GM13977 (cell line): ENCODE data around the gene CSF3.
"Not testable (repeated sequence)": the region's sequence is repeated elsewhere in the genome, so short reads cannot be mapped to it uniquely, and the experiment has no call there.

ENCODE experiments used
- DNase-seq: peaks from one replicate; pipeline ENCODE4 v3.0.0; 2012; ENCODE audit warnings: low spot score
- CTCF ChIP-seq: IDR thresholded peaks from 2 replicates; pipeline ENCODE4 v1.5.1; 2012; ENCODE audit warnings: mild to moderate bottlenecking, control low read depth; ENCODE audit not compliant: insufficient read depth; ENCODE audit errors: extremely low read depth, missing control alignments
- in situ Hi-C: fragments of 300-500 bp; cut with MboI; formaldehyde crosslinking; loops from one replicate; pipeline ENCODE4 v1.12.0; 2022; ENCODE audit warnings: low sequenced_read_pairs, low pct_unique_long_range_greater_than_20kb, mixed read lengths, inconsistent platforms; ENCODE audit not compliant: unreplicated experiment

Gene CSF3

DNA sequence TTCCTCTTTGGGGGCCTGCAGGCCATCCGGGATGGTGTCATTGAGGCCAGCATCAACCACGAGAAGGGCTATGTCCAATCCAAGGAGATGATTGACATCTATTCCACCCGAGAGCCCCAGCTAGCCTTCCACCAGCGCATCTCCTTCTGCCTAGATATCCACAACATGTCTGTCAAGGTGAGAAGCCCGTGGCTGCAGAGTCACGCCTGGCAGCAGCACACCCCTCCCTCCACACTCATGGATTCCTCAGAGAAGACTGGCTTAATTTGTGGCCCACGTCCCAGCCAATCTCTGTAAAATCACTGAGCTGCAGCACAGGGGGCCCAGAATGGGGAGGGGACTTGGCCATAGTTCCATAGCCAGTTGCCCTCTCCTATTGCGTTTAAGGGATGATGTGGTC lies 19.1 kb upstream of the CSF3 start:
- in situ Hi-C loops = no loop called here
- no peak for TF ChIP-seq CTCF
- no peak for DNase-seq

- no peak for DNase-seq
- no peak for TF ChIP-seq CTCF
- in situ Hi-C loops = no loop called here
Measured at GRCh38 chr17:39996800-39997199, 18.4 kb upstream of the CSF3 start.

DNA sequence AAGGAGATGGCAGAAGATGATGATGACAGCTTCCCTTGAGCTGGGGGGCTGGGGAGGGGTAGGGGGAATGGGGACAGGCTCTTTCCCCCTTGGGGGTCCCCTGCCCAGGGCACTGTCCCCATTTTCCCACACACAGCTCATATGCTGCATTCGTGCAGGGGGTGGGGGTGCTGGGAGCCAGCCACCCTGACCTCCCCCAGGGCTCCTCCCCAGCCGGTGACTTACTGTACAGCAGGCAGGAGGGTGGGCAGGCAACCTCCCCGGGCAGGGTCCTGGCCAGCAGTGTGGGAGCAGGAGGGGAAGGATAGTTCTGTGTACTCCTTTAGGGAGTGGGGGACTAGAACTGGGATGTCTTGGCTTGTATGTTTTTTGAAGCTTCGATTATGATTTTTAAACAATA lies 17.7 kb upstream of the CSF3 start:
- DNase-seq = no peak
- in situ Hi-C loops = no loop called here
- TF ChIP-seq CTCF = no peak

GRCh38 chr17:39999067-39999466 lies 16.2 kb upstream of the CSF3 start:
- no peak for DNase-seq
- TF ChIP-seq CTCF = no peak
- in situ Hi-C loops = no loop called here

- TF ChIP-seq CTCF = no peak
- in situ Hi-C loops = no loop called here
- no peak for DNase-seq
Measured at GRCh38 chr17:40000161-40000560, 15.1 kb upstream of the CSF3 start.

DNA sequence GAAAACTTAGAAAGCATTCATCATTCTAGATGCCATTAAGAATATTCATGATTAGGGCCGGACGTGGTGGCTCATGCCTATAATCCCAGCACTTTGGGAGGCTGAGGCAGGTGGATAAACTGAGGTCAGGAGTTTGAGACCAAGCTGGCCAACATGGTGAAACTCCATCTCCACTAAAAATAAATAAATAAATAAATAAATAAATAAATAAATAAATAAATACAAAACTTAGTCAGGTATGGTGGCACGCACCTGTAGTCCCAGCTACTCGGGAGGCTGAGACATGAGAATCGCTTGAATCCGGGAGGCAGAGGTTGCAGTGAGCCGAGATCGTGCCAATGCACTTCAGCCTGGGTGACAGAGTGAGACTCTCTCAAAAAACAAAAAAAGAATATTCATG lies 13.9 kb upstream of the CSF3 start:
- in situ Hi-C loops = not testable (repeated sequence)

GRCh38 chr17:40004072-40004471 lies 11.2 kb upstream of the CSF3 start:
- no peak for TF ChIP-seq CTCF
- in situ Hi-C loops = no loop called here
- DNase-seq = no peak

More for the DNA sequence above, 13.9 kb upstream of the CSF3 start:
- DNase-seq = not testable (repeated sequence)
